SU-DHL-6 (cell line): ENCODE measurements around the gene LRRFIP1.

Experiments
- H2AFZ ChIP-seq: fragments of 200-600 bp; sonication (generic); 2 replicates; pipeline ENCODE4 v1.6.1; 2014; ENCODE audit warnings: low read depth, mild to moderate bottlenecking, moderate library complexity, mixed read lengths, antibody characterized with exemption, low read length; ENCODE audit not compliant: severe bottlenecking
- H3F3A ChIP-seq: fragments of 200-600 bp; shearing (Covaris generic); 2 replicates; pipeline ENCODE4 v1.6.0; 2016; ENCODE audit warnings: antibody characterized with exemption, mild to moderate bottlenecking; ENCODE audit not compliant: insufficient read depth
- H3K27ac ChIP-seq: fragments of 200-600 bp; sonication (generic); 2 replicates; pipeline ENCODE4 v1.5.1; 2016; ENCODE audit warnings: low read depth, mild to moderate bottlenecking, low read length, moderate library complexity, mixed read lengths
- H3K27me3 ChIP-seq: fragments of 200-600 bp; sonication (generic), shearing (Covaris generic); 2 replicates; pipeline ENCODE4 v1.6.0; 2014; ENCODE audit warnings: mild to moderate bottlenecking, low read length
- H3K36me3 ChIP-seq: fragments of 200-600 bp; sonication (generic); 2 replicates; pipeline ENCODE4 v1.6.1; 2014; ENCODE audit warnings: mild to moderate bottlenecking, low read length, mixed read lengths
- H3K4me2 ChIP-seq: fragments of 300-600, 200-600 bp; shearing (Covaris generic), sonication (generic); 2 replicates; pipeline ENCODE4 v1.6.0; 2014; ENCODE audit warnings: low read length, low read depth, mild to moderate bottlenecking; ENCODE audit not compliant: poor library complexity, severe bottlenecking
- H3K4me3 ChIP-seq: fragments of 200-600 bp; sonication (generic); 2 replicates; pipeline ENCODE4 v1.5.1; 2014; ENCODE audit warnings: antibody characterized with exemption, low read length, mild to moderate bottlenecking, mixed read lengths; ENCODE audit not compliant: insufficient read depth, poor library complexity, severe bottlenecking
- H3K79me2 ChIP-seq: fragments of 200-600 bp; sonication (generic); 2 replicates; pipeline ENCODE4 v1.6.1; 2014; ENCODE audit warnings: mild to moderate bottlenecking, low read length, moderate library complexity; ENCODE audit not compliant: insufficient read depth
- H3K9ac ChIP-seq: fragments of 200-600 bp; sonication (generic); 2 replicates; pipeline ENCODE4 v1.7.0; 2014; ENCODE audit warnings: mild to moderate bottlenecking, low read length
- H3K9me2 ChIP-seq: fragments of 200-600 bp; sonication (generic); replicated peaks from 2 replicates; pipeline ENCODE4 v1.6.1; 2014; ENCODE audit warnings: low read length; ENCODE audit not compliant: insufficient read depth
- H3K9me3 ChIP-seq: fragments of 200-600 bp; sonication (generic); 2 replicates; pipeline ENCODE4 v1.6.1; 2014; ENCODE audit warnings: low read length, mixed read lengths; ENCODE audit not compliant: insufficient read depth
- H4K20me1 ChIP-seq: fragments of 200-600 bp; sonication (generic); 2 replicates; pipeline ENCODE4 v1.6.1; 2014; ENCODE audit warnings: low read depth, mild to moderate bottlenecking, antibody characterized with exemption, low read length, moderate library complexity, mixed read lengths
- CTCF ChIP-seq: fragments of 200-600 bp; sonication (generic); IDR thresholded peaks from one replicate; pipeline ENCODE4 v1.5.1; 2017; ENCODE audit warnings: antibody characterized with exemption, mild to moderate bottlenecking, low read length, moderate library complexity; ENCODE audit not compliant: insufficient read depth, poor library complexity, severe bottlenecking
- EZH2phosphoT487 ChIP-seq: fragments of 200-600 bp; sonication (generic), shearing (Covaris generic); conservative IDR thresholded peaks from 2 replicates; pipeline ENCODE4 v1.6.1; 2018; ENCODE audit warnings: mild to moderate bottlenecking, antibody characterized with exemption, low read length, moderate library complexity, mixed read lengths

LRRFIP1 gene

GRCh38 chr2:237600205-237600846 lies 27.1 kb upstream of the LRRFIP1 start:
- Histone ChIP-seq H3K4me3 (no peak overlapping the region), H3F3A (no peaks in the 10 kb centered on the region), H3K27me3 (no peaks in the 10 kb centered on the region), H3K27ac (no peak overlapping the region), H3K9me3 (no peaks in the 10 kb centered on the region), H3K79me2 (no peaks in the 10 kb centered on the region), H2AFZ (no peak overlapping the region), H3K9me2 (no peaks in the 10 kb centered on the region), H3K4me2 (no peak overlapping the region), H3K36me3 (no peaks in the 10 kb centered on the region), H4K20me1 (no peaks in the 10 kb centered on the region), H3K9ac (no peak overlapping the region)
- TF ChIP-seq CTCF (no peak), EZH2phosphoT487 (no peak)

- no peak overlapping the region for H3K4me2 ChIP-seq
- no peaks in the 10 kb centered on the region for H3F3A ChIP-seq
- no peaks in the 10 kb centered on the region for H3K9me3 ChIP-seq
- no peak for TF ChIP-seq CTCF
- no peak for TF ChIP-seq EZH2phosphoT487
- no peaks in the 10 kb centered on the region for H3K79me2 ChIP-seq
- H3K4me3 ChIP-seq = no peak overlapping the region
- no peaks in the 10 kb centered on the region for H3K36me3 ChIP-seq
- H2AFZ ChIP-seq = no peak overlapping the region
- no peaks in the 10 kb centered on the region for H3K27me3 ChIP-seq
- no peak overlapping the region for H3K27ac ChIP-seq
- no peaks in the 10 kb centered on the region for H3K9me2 ChIP-seq
- H3K9ac ChIP-seq = no peak overlapping the region
- H4K20me1 ChIP-seq = no peaks in the 10 kb centered on the region
These were observed 25.8 kb upstream of the LRRFIP1 start for GRCh38 chr2:237601453-237602116.

GRCh38 chr2:237602409-237602808 lies 25.0 kb upstream of the LRRFIP1 start:
- TF ChIP-seq CTCF (no peak), EZH2phosphoT487 (no peak)
- Histone ChIP-seq H3K9ac (no peak overlapping the region), H3K9me2 (no peaks in the 10 kb centered on the region), H3K79me2 (no peaks in the 10 kb centered on the region), H3K4me2 (no peak overlapping the region), H2AFZ (no peak overlapping the region), H3K27ac (no peak overlapping the region), H3K4me3 (no peak overlapping the region), H4K20me1 (no peaks in the 10 kb centered on the region), H3F3A (no peaks in the 10 kb centered on the region), H3K9me3 (no peaks in the 10 kb centered on the region), H3K36me3 (no peaks in the 10 kb centered on the region), H3K27me3 (no peaks in the 10 kb centered on the region)
